Astrocyte (in vitro differentiated cells and primary cell): ENCODE measurements around the gene ZNF764. TPM values are rescaled to one million over a fixed set of nuclear protein-coding genes. Genes with fewer than 3 reads are reported as not detected.

Experiments used
- DNase-seq: peaks from one replicate; pipeline ENCODE4 v3.0.0-alpha.2; 2010; ENCODE audit warnings: low read depth
- FAIRE-seq: peaks from 2 replicates; lab custom pipeline; 2011; peaks lifted over from hg19 to GRCh38; lab: Jason Lieb, UNC
- H2AFZ ChIP-seq: 2 replicates; pipeline ENCODE4 v1.6.0; 2012; ENCODE audit warnings: low read depth, low read length, inconsistent platforms
- H3K27ac ChIP-seq: 2 replicates; pipeline ENCODE4 v1.5.1; 2011; ENCODE audit warnings: low read depth, low read length, inconsistent platforms
- H3K27me3 ChIP-seq: 2 replicates; pipeline ENCODE4 v1.6.0; 2011; ENCODE audit warnings: low read length, inconsistent platforms; ENCODE audit not compliant: insufficient read depth
- H3K36me3 ChIP-seq: 2 replicates; pipeline ENCODE4 v1.5.1; 2011; ENCODE audit warnings: low read length, inconsistent platforms; ENCODE audit not compliant: insufficient read depth
- H3K4me1 ChIP-seq: 2 replicates; pipeline ENCODE4 v1.5.1; 2011; ENCODE audit warnings: low read length, inconsistent platforms; ENCODE audit not compliant: insufficient read depth
- H3K4me2 ChIP-seq: 2 replicates; pipeline ENCODE4 v1.6.0; 2012; ENCODE audit warnings: low read length, inconsistent platforms
- H3K4me3 ChIP-seq: 2 replicates; pipeline ENCODE4 v1.5.1; 2011; ENCODE audit warnings: low read depth, mild to moderate bottlenecking, low read length, inconsistent platforms; ENCODE audit not compliant: insufficient read depth
- H3K79me2 ChIP-seq: 2 replicates; pipeline ENCODE4 v1.6.0; 2012; ENCODE audit warnings: mild to moderate bottlenecking, low read length, inconsistent platforms; ENCODE audit not compliant: insufficient read depth
- H3K9ac ChIP-seq: 2 replicates; pipeline ENCODE4 v1.6.0; 2012; ENCODE audit warnings: mild to moderate bottlenecking, low read length, inconsistent platforms
- H3K9me3 ChIP-seq: 2 replicates; pipeline ENCODE4 v1.5.1; 2012; ENCODE audit warnings: low read depth, mild to moderate bottlenecking, low read length, inconsistent platforms; ENCODE audit not compliant: insufficient read depth
- H4K20me1 ChIP-seq: 2 replicates; pipeline ENCODE4 v1.6.0; 2012; ENCODE audit warnings: low read length, inconsistent platforms; ENCODE audit not compliant: insufficient read depth
- H3K27ac Mint-ChIP-seq: one replicate; pipeline ENCODE4 v1.8.0; 2021; ENCODE audit warnings: mild to moderate bottlenecking, mixed read lengths; ENCODE audit not compliant: unreplicated experiment
- H3K27me3 Mint-ChIP-seq: one replicate; pipeline ENCODE4 v1.8.0; 2021; ENCODE audit warnings: low read depth, mixed read lengths; ENCODE audit not compliant: unreplicated experiment
- H3K36me3 Mint-ChIP-seq: one replicate; pipeline ENCODE4 v1.8.0; 2021; ENCODE audit warnings: low read depth, mixed read lengths; ENCODE audit not compliant: unreplicated experiment
- H3K4me1 Mint-ChIP-seq: one replicate; pipeline ENCODE4 v1.8.0; 2021; ENCODE audit warnings: low read depth, mixed read lengths; ENCODE audit not compliant: unreplicated experiment
- H3K4me3 Mint-ChIP-seq: one replicate; pipeline ENCODE4 v1.8.0; 2021; ENCODE audit warnings: mild to moderate bottlenecking, moderate library complexity, mixed read lengths; ENCODE audit not compliant: unreplicated experiment
- H3K9me3 Mint-ChIP-seq: one replicate; pipeline ENCODE4 v1.8.0; 2021; ENCODE audit warnings: mild to moderate bottlenecking, mixed read lengths; ENCODE audit not compliant: unreplicated experiment
- EZH2 ChIP-seq: IDR thresholded peaks from 2 replicates; pipeline ENCODE4 v1.6.1; 2012; ENCODE audit warnings: mild to moderate bottlenecking, low read length, inconsistent platforms; ENCODE audit not compliant: insufficient read depth
- total RNA-seq: library from RNA; stranded (reverse); gene quantifications from 2 replicates; pipeline ENCODE4 v1.2.1, GENCODE V29; 2021
- TF ChIP-seq, protein P1 (sequence below): IDR thresholded peaks from 2 replicates; pipeline ENCODE4 v1.5.1; 2011; ENCODE audit warnings: low read depth, mild to moderate bottlenecking, inconsistent platforms, low read length, moderate library complexity; ENCODE audit not compliant: insufficient read depth

ZNF764 gene
- total RNA-seq, 1 donor from 2014 or later, result 8.5 TPM

- no peaks in the 10 kb centered on the region for H3K36me3 Mint-ChIP-seq
- TF ChIP-seq EZH2, result no peak
- TF ChIP-seq, protein P1, sequence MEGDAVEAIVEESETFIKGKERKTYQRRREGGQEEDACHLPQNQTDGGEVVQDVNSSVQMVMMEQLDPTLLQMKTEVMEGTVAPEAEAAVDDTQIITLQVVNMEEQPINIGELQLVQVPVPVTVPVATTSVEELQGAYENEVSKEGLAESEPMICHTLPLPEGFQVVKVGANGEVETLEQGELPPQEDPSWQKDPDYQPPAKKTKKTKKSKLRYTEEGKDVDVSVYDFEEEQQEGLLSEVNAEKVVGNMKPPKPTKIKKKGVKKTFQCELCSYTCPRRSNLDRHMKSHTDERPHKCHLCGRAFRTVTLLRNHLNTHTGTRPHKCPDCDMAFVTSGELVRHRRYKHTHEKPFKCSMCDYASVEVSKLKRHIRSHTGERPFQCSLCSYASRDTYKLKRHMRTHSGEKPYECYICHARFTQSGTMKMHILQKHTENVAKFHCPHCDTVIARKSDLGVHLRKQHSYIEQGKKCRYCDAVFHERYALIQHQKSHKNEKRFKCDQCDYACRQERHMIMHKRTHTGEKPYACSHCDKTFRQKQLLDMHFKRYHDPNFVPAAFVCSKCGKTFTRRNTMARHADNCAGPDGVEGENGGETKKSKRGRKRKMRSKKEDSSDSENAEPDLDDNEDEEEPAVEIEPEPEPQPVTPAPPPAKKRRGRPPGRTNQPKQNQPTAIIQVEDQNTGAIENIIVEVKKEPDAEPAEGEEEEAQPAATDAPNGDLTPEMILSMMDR, result no peak
- no peak for FAIRE-seq
Observed at GRCh38 chr16:30528799-30529457, 29.2 kb downstream of the ZNF764 start.

DNA sequence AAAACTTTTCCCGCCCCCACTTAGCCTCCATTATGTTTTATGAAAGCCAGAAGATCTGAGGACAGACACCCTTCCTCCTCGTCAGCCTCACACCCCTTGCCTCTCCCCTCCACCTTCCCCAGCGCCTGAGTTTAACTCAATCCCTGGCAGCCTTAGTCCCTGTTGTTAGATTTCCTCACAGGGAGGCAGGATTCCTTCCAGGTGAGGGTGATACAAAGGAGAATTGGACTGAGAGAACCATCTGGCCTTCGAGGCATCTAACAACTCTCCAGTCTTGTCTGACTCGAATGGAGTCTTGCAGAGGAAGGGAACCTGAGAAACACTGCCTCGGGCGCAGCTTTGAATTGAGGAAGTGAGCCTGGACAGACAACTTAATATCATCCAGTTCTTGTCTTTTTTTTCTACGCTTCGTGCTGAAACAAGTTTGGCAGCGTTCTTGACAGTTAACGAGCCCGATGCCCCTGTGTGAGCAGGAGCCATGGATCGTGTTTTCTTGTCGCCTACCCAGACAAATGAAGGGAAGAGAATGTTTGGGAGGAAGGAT, 30.5 kb downstream of the ZNF764 start:
- peak overlapping the region; percentile 99 for H3K4me2 ChIP-seq
- Mint-ChIP-seq H3K4me3 (peak overlapping the region; percentile 80), H3K27ac (peak overlapping the region; percentile 50), H3K9me3 (no peaks in the 10 kb centered on the region), H3K4me1 (peaks cover 4% of the 10 kb centered on the region), H3K36me3 (no peaks in the 10 kb centered on the region), H3K27me3 (no peaks in the 10 kb centered on the region)
- no peaks in the 10 kb centered on the region for H3K27me3 ChIP-seq
- no peak overlapping the region for H3K4me3 ChIP-seq
- peak overlapping the region; percentile 14 for H3K27ac ChIP-seq
- no peak for TF ChIP-seq EZH2
- TF ChIP-seq, protein P1, result no peak
- no peak for FAIRE-seq
- H2AFZ ChIP-seq, result peak overlapping the region; percentile 63
- H3K4me1 ChIP-seq, result peaks cover 5% of the 10 kb centered on the region
- H3K9me3 ChIP-seq, result no peaks in the 10 kb centered on the region
- H4K20me1 ChIP-seq, result no peaks in the 10 kb centered on the region
- peaks cover 6% of the 10 kb centered on the region for H3K79me2 ChIP-seq
- no peak for DNase-seq
- no peaks in the 10 kb centered on the region for H3K36me3 ChIP-seq
- peak overlapping the region; percentile 59 for H3K9ac ChIP-seq

More at GRCh38 chr16:30528799-30529457, 29.2 kb downstream of the ZNF764 start:
- Mint-ChIP-seq H3K4me3 (no peak overlapping the region), H3K9me3 (no peaks in the 10 kb centered on the region), H3K4me1 (peaks cover 4% of the 10 kb centered on the region), H3K27ac (no peak overlapping the region), H3K27me3 (no peaks in the 10 kb centered on the region)
- Histone ChIP-seq H3K4me3 (no peak overlapping the region), H3K4me2 (no peak overlapping the region), H3K27me3 (no peaks in the 10 kb centered on the region), H3K9me3 (no peaks in the 10 kb centered on the region), H3K4me1 (peaks cover 9% of the 10 kb centered on the region), H3K79me2 (peaks cover 17% of the 10 kb centered on the region), H3K36me3 (no peaks in the 10 kb centered on the region), H2AFZ (no peak overlapping the region), H4K20me1 (no peaks in the 10 kb centered on the region), H3K27ac (no peak overlapping the region), H3K9ac (no peak overlapping the region)
- DNase-seq, result no peak
